Middle frontal gyrus (tissue), 1 donor: Measurements from ENCODE around the gene CLIC1.

Experiments used
- DNase-seq: peaks from one replicate; pipeline ENCODE4 v3.0.0-alpha.2; 2015; ENCODE audit warnings: low spot score; ENCODE audit errors: extremely low spot score

The CLIC1 gene

GRCh38 chr6:31739639-31740396, 3.5 kb upstream of the CLIC1 start, which contains the start of gene MSH5:
Gene MSH5, plus strand, starts transcription at chr6:31740005. Its CDS starts 462 bp downstream, at chr6:31740467.
- peak; percentile 99 for DNase-seq

- no peak for DNase-seq
Observed at GRCh38 chr6:31737991-31738979, 2.0 kb upstream of the CLIC1 start.

- DNase-seq: no peak
Observed at GRCh38 chr6:31737315-31737990, 1.1 kb upstream of the CLIC1 start.

GRCh38 chr6:31736768-31737314, 511 bp upstream of the CLIC1 start:
- DNase-seq: no peak

GRCh38 chr6:31734821-31735406, 1.4 kb downstream of the CLIC1 start:
- DNase-seq: no peak

GRCh38 chr6:31734247-31734820, 2.0 kb downstream of the CLIC1 start:
- no peak for DNase-seq

- no peak for DNase-seq
Observed at GRCh38 chr6:31733734-31734133, 2.6 kb downstream of the CLIC1 start.

GRCh38 chr6:31732029-31732428, 4.3 kb downstream of the CLIC1 start:
- no peak for DNase-seq

GRCh38 chr6:31730631-31731086, 5.7 kb downstream of the CLIC1 start:
- DNase-seq: no peak

- DNase-seq: no peak
Observed at GRCh38 chr6:31729979-31730630, 6.2 kb downstream of the CLIC1 start.

- DNase-seq: no peak
Observed at GRCh38 chr6:31729515-31729978, 6.8 kb downstream of the CLIC1 start.

- DNase-seq: no peak
Observed at GRCh38 chr6:31728767-31729514, 7.4 kb downstream of the CLIC1 start, which contains the start of gene DDAH2. Gene DDAH2, minus strand, starts transcription at chr6:31729299. Its CDS starts 138 bp downstream, at chr6:31729161.

GRCh38 chr6:31727717-31728671, 8.3 kb downstream of the CLIC1 start:
- DNase-seq: no peak

- no peak for DNase-seq
Observed at GRCh38 chr6:31727034-31727716, 9.2 kb downstream of the CLIC1 start.

- no peak for DNase-seq
Observed at GRCh38 chr6:31725502-31726350, 10.6 kb downstream of the CLIC1 start.

- DNase-seq: no peak
Observed at GRCh38 chr6:31723980-31724691, 12.2 kb downstream of the CLIC1 start.
